Cortex of kidney (tissue), 1 donor: ENCODE measurements around the gene KLHL35.

Experiments
- DNase-seq: peaks from one replicate; lab custom pipeline; 2025; lab: John Stamatoyannopoulos, UW

Gene KLHL35

GRCh38 chr11:75432911-75433321 is at the start of gene KLHL35:
TSS of gene KLHL35 (minus strand) at chr11:75433203. CDS start at chr11:75430629, 2,574 bp downstream.
- DNase-seq: no peak

GRCh38 chr11:75481922-75482606 is 49.1 kb upstream of the KLHL35 start:
- DNase-seq: no peak

GRCh38 chr11:75481223-75481921 is 48.4 kb upstream of the KLHL35 start:
- no peak for DNase-seq

- DNase-seq: no peak
These were observed 47.5 kb upstream of the KLHL35 start for GRCh38 chr11:75480185-75481175.

GRCh38 chr11:75479597-75480145 is 46.7 kb upstream of the KLHL35 start:
- no peak for DNase-seq

- no peak for DNase-seq
These were observed 46.0 kb upstream of the KLHL35 start for GRCh38 chr11:75478783-75479596.

GRCh38 chr11:75477614-75477935 is 44.6 kb upstream of the KLHL35 start:
- no peak for DNase-seq

- no peak for DNase-seq
These were observed 44.0 kb upstream of the KLHL35 start for GRCh38 chr11:75476739-75477613.

- DNase-seq: no peak
These were observed 43.0 kb upstream of the KLHL35 start for GRCh38 chr11:75475767-75476650.

- DNase-seq: no peak
These were observed 42.1 kb upstream of the KLHL35 start for GRCh38 chr11:75474878-75475766.

GRCh38 chr11:75474240-75474639 is 41.2 kb upstream of the KLHL35 start:
- DNase-seq: no peak

GRCh38 chr11:75473684-75474083 is 40.7 kb upstream of the KLHL35 start:
- no peak for DNase-seq

- DNase-seq: no peak
These were observed 39.2 kb upstream of the KLHL35 start for GRCh38 chr11:75472081-75472732.

- no peak for DNase-seq
These were observed 38.4 kb upstream of the KLHL35 start for GRCh38 chr11:75471176-75471973.

GRCh38 chr11:75470476-75471080 is 37.6 kb upstream of the KLHL35 start:
- no peak for DNase-seq

GRCh38 chr11:75469785-75470405 is 36.9 kb upstream of the KLHL35 start:
- DNase-seq: no peak
